Tibial nerve (tissue), 4 donors: Measurements from ENCODE around the gene TMEM222. TPM values are rescaled to one million over a fixed set of nuclear protein-coding genes. Genes with fewer than 3 reads are reported as not detected.
A peak's percentile ranks its signal among the peaks of the same experiment; 100 is the strongest.

Experiments
- DNase-seq, 2 donors: peaks; one replicate each; pipeline ENCODE4 v3.0.0-alpha.2; 2019; ENCODE audit warnings: low spot score in 2 of 2
- H3K27ac ChIP-seq, 4 donors: fragments of 200-600 bp; sonication (generic) in 3 of 4; one replicate each; pipeline ENCODE4 v1.5.1; 2017 to 2019; ENCODE audit warnings: mild to moderate bottlenecking in 1 of 4
- H3K27me3 ChIP-seq, 2 donors: fragments of 200-600 bp; sonication (generic) in 1 of 2; one replicate each; pipeline versions ENCODE4 v1.5.1 to v1.6.0; 2017 to 2019
- H3K36me3 ChIP-seq, 3 donors: fragments of 200-600 bp; sonication (generic); one replicate each; pipeline ENCODE4 v1.5.1; 2018 to 2019
- H3K4me1 ChIP-seq, 4 donors: fragments of 200-600 bp; sonication (generic) in 3 of 4; one replicate each; pipeline ENCODE4 v1.5.1; 2017 to 2019
- H3K4me3 ChIP-seq, 4 donors: fragments of 200-600 bp; sonication (generic) in 3 of 4; one replicate each; pipeline ENCODE4 v1.5.1; 2017 to 2019; ENCODE audit warnings: mild to moderate bottlenecking in 1 of 4, moderate library complexity in 1 of 4
- H3K9me3 ChIP-seq, 4 donors: fragments of 200-600 bp; sonication (generic) in 3 of 4; one replicate each; pipeline ENCODE4 v1.5.1; 2017 to 2019
- EP300 ChIP-seq, 2 donors: sonication (generic); formaldehyde crosslinking; IDR thresholded peaks; one replicate each; pipeline ENCODE4 v1.6.1; 2017; ENCODE audit warnings: antibody characterized with exemption in 2 of 2, mild to moderate bottlenecking in 1 of 2
- POLR2A ChIP-seq, 2 donors: fragments of 450-650 bp; IDR thresholded peaks; one replicate each; pipeline ENCODE4 v1.6.1; 2017; ENCODE audit warnings: antibody characterized with exemption in 2 of 2, mild to moderate bottlenecking in 2 of 2, moderate library complexity in 2 of 2
- WGBS, 2 donors: methylation state at CpG; one replicate each; pipeline ENCODE4 v1.1.5; 2018; 5-methylcytosine and 5-hydroxymethylcytosine counted together
- total RNA-seq, 4 donors: library from RNA; depleted of rRNA; stranded (reverse); fragments of >200 nt; gene quantifications; one replicate each; pipeline ENCODE4 v1.1.0, GENCODE V29; 2016
- TF ChIP-seq, protein P1 (sequence below), 5 experiments: fragments of 200-600 bp in 3 of 5; fragments of 450-650 bp in 2 of 5; sonication (generic) in 3 of 5; IDR thresholded peaks; one replicate each; pipeline ENCODE4 v1.5.1; 2016 to 2019; ENCODE audit warnings: antibody characterized with exemption in 5 of 5, mild to moderate bottlenecking in 3 of 5, moderate library complexity in 2 of 5

The TMEM222 gene
- total RNA-seq, 4 donors from 2014 or later = 21.4 to 35.4 (median 27.5) TPM

DNA sequence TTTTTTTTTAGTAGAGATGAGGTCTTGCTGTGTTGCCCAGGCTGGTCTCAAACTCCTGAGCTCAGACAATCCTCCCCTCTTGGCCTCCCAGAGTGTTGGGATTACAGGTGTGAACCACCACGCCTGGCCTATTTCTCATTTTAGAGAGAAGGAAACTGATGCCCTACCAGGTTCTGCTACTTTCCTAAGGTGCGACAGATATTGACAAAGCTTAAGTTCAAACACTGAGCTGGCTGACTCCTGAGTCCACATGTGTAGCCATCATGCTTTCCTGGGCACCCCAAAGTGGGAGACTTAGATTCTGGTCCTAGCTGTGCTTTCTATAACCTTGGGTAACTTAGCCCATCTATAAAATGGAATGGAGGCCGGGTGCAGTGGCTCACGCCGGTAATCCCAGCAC, 5.1 kb upstream of the TMEM222 start:
- 85 to 99% methylated on average over 5 of the region's 5 CpGs for WGBS, 2 donors
- Histone ChIP-seq H3K4me1 (peaks cover 0 to 12% (median 0%) of the 10 kb centered on the region in 4 donors), H3K36me3 (no peaks in the 10 kb centered on the region), H3K9me3 (no peaks in the 10 kb centered on the region), H3K27me3 (no peaks in the 10 kb centered on the region), H3K4me3 (no peak overlapping the region), H3K27ac (no peak overlapping the region)
- no peak for DNase-seq
- TF ChIP-seq POLR2A (IDR thresholded peaks at IDR 0.05) (no peak), EP300 (IDR thresholded peaks at IDR 0.05) (no peak)
- TF ChIP-seq, protein P1, sequence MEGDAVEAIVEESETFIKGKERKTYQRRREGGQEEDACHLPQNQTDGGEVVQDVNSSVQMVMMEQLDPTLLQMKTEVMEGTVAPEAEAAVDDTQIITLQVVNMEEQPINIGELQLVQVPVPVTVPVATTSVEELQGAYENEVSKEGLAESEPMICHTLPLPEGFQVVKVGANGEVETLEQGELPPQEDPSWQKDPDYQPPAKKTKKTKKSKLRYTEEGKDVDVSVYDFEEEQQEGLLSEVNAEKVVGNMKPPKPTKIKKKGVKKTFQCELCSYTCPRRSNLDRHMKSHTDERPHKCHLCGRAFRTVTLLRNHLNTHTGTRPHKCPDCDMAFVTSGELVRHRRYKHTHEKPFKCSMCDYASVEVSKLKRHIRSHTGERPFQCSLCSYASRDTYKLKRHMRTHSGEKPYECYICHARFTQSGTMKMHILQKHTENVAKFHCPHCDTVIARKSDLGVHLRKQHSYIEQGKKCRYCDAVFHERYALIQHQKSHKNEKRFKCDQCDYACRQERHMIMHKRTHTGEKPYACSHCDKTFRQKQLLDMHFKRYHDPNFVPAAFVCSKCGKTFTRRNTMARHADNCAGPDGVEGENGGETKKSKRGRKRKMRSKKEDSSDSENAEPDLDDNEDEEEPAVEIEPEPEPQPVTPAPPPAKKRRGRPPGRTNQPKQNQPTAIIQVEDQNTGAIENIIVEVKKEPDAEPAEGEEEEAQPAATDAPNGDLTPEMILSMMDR (IDR thresholded peaks at IDR 0.05) = no peak

DNA sequence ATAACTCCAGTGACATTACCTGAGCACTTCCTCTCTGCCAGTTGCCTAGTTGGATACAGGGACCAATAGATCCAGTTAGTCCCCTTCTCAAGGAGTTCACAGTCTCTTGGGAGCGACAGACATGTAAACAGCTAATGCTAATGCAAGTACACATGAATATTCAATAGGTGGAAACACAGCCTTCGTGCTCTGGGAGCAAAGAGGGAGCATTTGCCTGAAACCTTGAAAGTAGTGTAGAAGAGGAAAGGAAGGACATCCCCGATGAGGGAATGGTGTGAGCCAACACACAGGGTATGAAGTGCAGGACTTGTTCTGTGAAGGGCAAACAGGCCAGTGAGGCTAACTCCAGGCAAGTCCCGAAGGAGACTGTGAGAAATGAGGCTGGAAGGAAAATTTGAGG, 3.8 kb upstream of the TMEM222 start:
- no peaks in the 10 kb centered on the region for H3K36me3 ChIP-seq
- DNase-seq = no peak
- no peaks in the 10 kb centered on the region for H3K27me3 ChIP-seq
- TF ChIP-seq EP300 (IDR thresholded peaks at IDR 0.05) = no peak
- TF ChIP-seq POLR2A (IDR thresholded peaks at IDR 0.05) = no peak
- H3K9me3 ChIP-seq = no peaks in the 10 kb centered on the region
- H3K4me1 ChIP-seq = peaks cover 0 to 17% (median 5%) of the 10 kb centered on the region in 4 donors
- 22 to 23% methylated on average over 4 of the region's 4 CpGs for WGBS, 2 donors
- no peak overlapping the region for H3K4me3 ChIP-seq
- H3K27ac ChIP-seq = no peak overlapping the region

DNA sequence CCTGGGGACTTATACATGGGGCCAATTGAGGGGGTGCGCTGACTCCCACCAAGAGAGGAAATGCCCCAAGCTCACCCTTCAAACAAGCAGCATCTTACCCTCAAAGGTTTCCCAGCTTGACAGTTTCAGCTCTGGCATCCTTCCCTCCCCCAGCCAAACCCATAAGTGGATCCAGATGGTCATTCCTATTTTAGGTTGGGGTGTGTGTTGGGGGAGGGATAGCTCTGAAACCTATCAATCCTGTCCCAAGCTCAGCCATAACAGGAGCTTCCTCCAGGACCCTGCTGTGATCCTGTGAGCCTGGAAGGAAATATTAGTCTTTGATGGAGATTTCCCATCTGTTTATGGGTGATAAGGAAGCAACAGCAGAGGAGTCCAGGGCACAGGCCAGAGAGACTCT, 3.4 kb upstream of the TMEM222 start:
- H3K9me3 ChIP-seq = no peaks in the 10 kb centered on the region
- WGBS, 2 donors = 50% methylated on average over 1 of the region's 1 CpG
- H3K27ac ChIP-seq = no peak overlapping the region
- peaks cover 0 to 22% (median 10%) of the 10 kb centered on the region in 4 donors for H3K4me1 ChIP-seq
- H3K36me3 ChIP-seq = no peaks in the 10 kb centered on the region
- TF ChIP-seq POLR2A (IDR thresholded peaks at IDR 0.05) (no peak), EP300 (IDR thresholded peaks at IDR 0.05) (no peak)
- TF ChIP-seq, protein P1 (IDR thresholded peaks at IDR 0.05) = no peak
- DNase-seq = no peak
- H3K27me3 ChIP-seq = no peaks in the 10 kb centered on the region
- no peak overlapping the region for H3K4me3 ChIP-seq

DNA sequence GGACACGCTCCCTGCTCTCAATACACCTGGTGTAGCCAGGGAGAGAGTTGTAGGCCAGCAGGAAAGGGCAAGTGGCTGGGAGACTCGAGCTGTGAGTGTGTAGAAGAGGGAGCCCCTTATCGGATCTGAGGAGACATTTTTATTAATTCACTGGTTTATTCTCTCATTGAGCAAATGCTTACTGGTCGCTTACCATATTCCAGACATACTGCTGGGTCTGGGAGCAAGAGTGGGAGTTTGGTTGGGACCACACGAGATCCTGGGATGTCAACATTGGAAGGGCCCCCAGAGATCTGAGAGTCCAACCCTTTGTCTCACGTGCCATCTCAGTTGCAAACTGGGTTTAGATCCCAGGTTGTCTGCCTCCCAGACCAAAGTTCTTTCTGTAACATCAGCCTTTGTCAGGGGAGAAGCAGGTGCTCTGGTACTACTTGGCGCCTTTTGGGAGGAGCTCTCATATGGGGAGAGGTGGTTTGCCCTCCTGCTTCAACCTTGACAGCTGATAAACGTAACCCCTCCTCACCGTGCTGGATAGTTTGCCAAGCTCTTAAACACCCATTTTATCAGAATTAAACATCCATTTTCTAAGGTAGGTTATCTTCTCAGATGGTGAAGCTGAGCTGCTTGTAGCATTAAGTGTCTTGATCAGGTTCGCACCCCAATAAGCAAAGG, 742 bp downstream of the TMEM222 start:
- Histone ChIP-seq H3K4me3 (peak overlapping the region; percentile 71 to 89 (median 85)), H3K27ac (peak overlapping the region in 3 of 4 donors; percentile 57 to 91 (median 90)), H3K27me3 (no peaks in the 10 kb centered on the region), H3K9me3 (no peaks in the 10 kb centered on the region), H3K4me1 (peaks cover 0 to 61% (median 23%) of the 10 kb centered on the region in 4 donors), H3K36me3 (peaks cover 0 to 27% (median 4%) of the 10 kb centered on the region in 3 donors)
- 10 to 14% methylated on average over 10 of the region's 10 CpGs for WGBS, 2 donors
- no peak for DNase-seq
- TF ChIP-seq POLR2A (IDR thresholded peaks at IDR 0.05) = no peak
- TF ChIP-seq, protein P1 (IDR thresholded peaks at IDR 0.05) = no peak
- TF ChIP-seq EP300 (IDR thresholded peaks at IDR 0.05) = no peak

DNA sequence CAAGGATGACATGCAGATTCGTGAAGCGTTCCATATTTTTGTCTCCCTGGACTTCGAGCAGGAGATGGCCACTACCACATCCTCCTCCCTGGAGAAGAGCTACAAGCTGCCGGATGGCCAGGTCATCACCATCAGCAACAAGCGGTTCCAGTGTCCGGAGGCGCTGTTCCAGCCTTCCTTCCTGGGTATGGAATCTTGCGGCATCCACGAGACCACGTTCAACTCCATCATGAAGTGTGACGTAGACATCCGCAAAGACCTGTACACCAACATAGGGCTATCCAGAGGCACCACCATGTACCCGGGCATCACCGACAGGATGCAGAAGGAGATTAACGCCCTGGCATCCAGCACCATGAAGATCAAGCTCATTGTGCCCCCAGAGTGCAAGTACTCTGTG, 3.3 kb downstream of the TMEM222 start:
- no peak for DNase-seq
- H3K4me1 ChIP-seq = peaks cover 0 to 70% (median 23%) of the 10 kb centered on the region in 4 donors

More for the DNA sequence above, 3.3 kb downstream of the TMEM222 start:
- Histone ChIP-seq H3K4me3 (no peak overlapping the region), H3K27ac (no peak overlapping the region), H3K36me3 (peaks cover 0 to 36% (median 4%) of the 10 kb centered on the region in 3 donors), H3K27me3 (no peaks in the 10 kb centered on the region), H3K9me3 (no peaks in the 10 kb centered on the region)
- TF ChIP-seq EP300 (IDR thresholded peaks at IDR 0.05) (no peak), POLR2A (IDR thresholded peaks at IDR 0.05) (no peak)
- TF ChIP-seq, protein P1 (IDR thresholded peaks at IDR 0.05) = no peak
- WGBS, 2 donors = 90 to 95% methylated on average over 14 to 15 of the region's 15 CpGs
